AG04449 (cell line): ENCODE results near the gene ASAH2.

ENCODE experiments used
- CTCF ChIA-PET: fragments of 350-600 bp; formaldehyde crosslinking; extraction: SDS; loops from one replicate; lab custom pipeline; 2021; ENCODE audit warnings: antibody characterized with exemption; lab: Yijun Ruan, JAX
- POLR2A ChIA-PET: fragments of 400-600, 350-600 bp; formaldehyde crosslinking; extraction: SDS; loops from one replicate; lab custom pipeline; 2020; ENCODE audit warnings: antibody characterized with exemption, inconsistent platforms; lab: Yijun Ruan, JAX
- DNase-seq: peaks from one replicate; pipeline ENCODE4 v3.0.0-alpha.2; 2010; ENCODE audit warnings: low read depth, low spot score
- H3K4me3 ChIP-seq: 2 replicates; pipeline ENCODE4 v1.5.1; 2011; ENCODE audit warnings: low read depth, mild to moderate bottlenecking, control low read depth, low read length
- CTCF ChIP-seq: IDR thresholded peaks from one replicate; pipeline ENCODE4 v1.5.1; 2011; ENCODE audit warnings: mild to moderate bottlenecking, moderate library complexity, low read length, control low read depth, inconsistent platforms; ENCODE audit not compliant: insufficient read depth; ENCODE audit errors: missing control alignments

The ASAH2 gene

GRCh38 chr10:50260791-50261281, 9.5 kb upstream of the ASAH2 start:
- no peak for DNase-seq
- H3K4me3 ChIP-seq, result no peak overlapping the region
- ChIA-PET CTCF (interaction anchor here (1.1 to 1.4 kb wide), 5 partner anchors 15 to 668 kb away, joined by 3 to 6 read pairs (median 3); no protein-coding TSS in a partner anchor), POLR2A (interaction anchor here (0.7 kb wide), 1 partner anchor 209 kb away, joined by 3 read pairs; no protein-coding TSS in a partner anchor)
- TF ChIP-seq CTCF, result no peak

- no peak overlapping the region for H3K4me3 ChIP-seq
- CTCF ChIA-PET, result no interaction called here
- TF ChIP-seq CTCF, result no peak
- POLR2A ChIA-PET, result no interaction called here
- DNase-seq, result no peak
These were observed 3.2 kb upstream of the ASAH2 start for GRCh38 chr10:50254479-50254878.

DNA sequence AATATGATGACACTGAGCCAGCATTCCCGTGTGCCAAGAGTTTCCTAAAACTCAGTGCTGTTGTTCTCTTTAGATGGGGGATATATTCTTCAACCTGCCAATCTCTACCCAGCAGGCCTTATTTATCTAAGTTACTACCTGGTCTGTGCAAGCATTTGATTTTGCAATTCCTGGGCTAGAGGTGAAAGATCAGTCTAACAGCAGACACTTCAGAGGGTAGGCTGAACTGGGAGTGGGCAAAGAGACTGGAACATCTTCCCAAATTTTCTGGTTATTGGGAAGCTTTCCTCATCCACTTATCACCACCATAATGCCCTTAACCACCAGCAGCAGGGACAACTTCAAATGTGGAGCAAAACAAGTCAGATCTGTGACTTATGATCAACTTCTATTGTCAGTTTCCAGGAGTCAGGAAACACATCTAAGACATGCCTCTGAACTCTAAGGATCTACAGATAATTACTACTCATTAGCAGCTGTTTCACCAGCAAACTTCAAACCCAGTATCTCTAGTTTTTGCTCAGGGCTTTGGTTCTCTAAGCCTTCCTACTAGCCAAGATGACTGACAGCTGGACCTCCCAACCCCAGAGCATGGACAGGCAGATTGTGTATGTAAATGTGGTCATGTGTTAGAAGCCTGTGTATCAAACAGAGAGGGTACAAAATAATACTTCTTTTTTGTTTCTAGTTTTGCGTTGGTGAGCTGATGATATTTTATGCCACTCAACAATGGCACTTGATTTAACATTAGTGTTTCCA, 1.0 kb downstream of the ASAH2 start:
- no peak for DNase-seq
- H3K4me3 ChIP-seq, result no peak overlapping the region
- CTCF ChIA-PET, result no interaction called here
- no peak for TF ChIP-seq CTCF
- POLR2A ChIA-PET, result no interaction called here

DNA sequence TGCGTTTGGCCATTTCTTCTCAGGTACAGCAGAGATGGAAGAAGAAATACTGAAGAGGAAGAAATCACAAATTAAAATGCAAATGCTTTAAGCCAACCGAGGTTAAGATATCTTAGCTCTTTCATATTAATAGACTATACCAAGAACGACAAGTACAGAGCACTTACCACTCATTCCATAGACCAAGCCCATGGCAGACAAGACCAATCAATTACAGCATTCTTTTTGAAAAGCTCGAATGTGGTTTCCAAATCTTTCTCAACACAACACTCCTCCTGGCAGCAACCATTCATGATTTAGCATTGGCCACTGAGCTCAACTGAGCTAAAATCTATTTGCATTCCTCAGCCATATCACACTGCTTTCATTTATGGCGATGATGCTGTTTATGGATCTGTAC, 2.7 kb downstream of the ASAH2 start:
- no peak overlapping the region for H3K4me3 ChIP-seq
- ChIA-PET POLR2A (no interaction called here), CTCF (no interaction called here)
- no peak for TF ChIP-seq CTCF
- no peak for DNase-seq

GRCh38 chr10:50248062-50248461, 3.3 kb downstream of the ASAH2 start:
- POLR2A ChIA-PET, result no interaction called here
- no peak for TF ChIP-seq CTCF
- CTCF ChIA-PET, result no interaction called here

GRCh38 chr10:50244201-50244600, 7.1 kb downstream of the ASAH2 start:
- POLR2A ChIA-PET, result no interaction called here
- no peak for DNase-seq
- CTCF ChIA-PET, result no interaction called here
- no peak overlapping the region for H3K4me3 ChIP-seq
- no peak for TF ChIP-seq CTCF

More at GRCh38 chr10:50248062-50248461, 3.3 kb downstream of the ASAH2 start:
- H3K4me3 ChIP-seq, result no peak overlapping the region
- DNase-seq, result no peak
